Liver (tissue), 9 donors: Measurements from ENCODE around the gene IRGC. TPM values are rescaled to one million over a fixed set of nuclear protein-coding genes. Genes with fewer than 3 reads are reported as not detected.

ENCODE experiments used
- DNase-seq: peaks from one replicate; pipeline ENCODE4 v3.0.0-alpha.2; 2017; ENCODE audit warnings: low spot score
- H3K27ac ChIP-seq, 2 donors: one replicate each; pipeline ENCODE4 v1.7.0; 2013; ENCODE audit warnings: inconsistent platforms in 2 of 2, low read length in 2 of 2, control low read depth in 1 of 2, low read depth in 1 of 2, mild to moderate bottlenecking in 1 of 2
- H3K27me3 ChIP-seq, 4 donors: one replicate each; pipeline versions ENCODE4 v1.6.1 to v1.7.0; 2013; ENCODE audit warnings: low read length in 3 of 4, inconsistent platforms in 1 of 4, mild to moderate bottlenecking in 1 of 4, moderate library complexity in 1 of 4; ENCODE audit not compliant: control insufficient read depth in 4 of 4, insufficient read depth in 4 of 4
- H3K36me3 ChIP-seq, 4 donors: one replicate each; pipeline versions ENCODE4 v1.6.1 to v1.7.0; 2013; ENCODE audit warnings: low read length in 3 of 4, mild to moderate bottlenecking in 3 of 4, low read depth in 1 of 4, moderate library complexity in 1 of 4; ENCODE audit not compliant: control insufficient read depth in 4 of 4, insufficient read depth in 3 of 4
- H3K4me1 ChIP-seq, 4 donors: one replicate each; pipeline versions ENCODE4 v1.6.1 to v1.7.0; 2013; ENCODE audit warnings: low read length in 3 of 4, mild to moderate bottlenecking in 3 of 4, moderate library complexity in 1 of 4; ENCODE audit not compliant: control insufficient read depth in 4 of 4, insufficient read depth in 4 of 4
- H3K4me3 ChIP-seq, 3 donors: one replicate each; pipeline versions ENCODE4 v1.6.1 to v1.7.0; 2013; ENCODE audit warnings: low read length in 3 of 3, control low read depth in 1 of 3, low read depth in 1 of 3, mild to moderate bottlenecking in 1 of 3
- H3K9ac ChIP-seq, 2 donors: one replicate each; pipeline ENCODE4 v1.7.0; 2013; ENCODE audit warnings: low read length in 2 of 2, mild to moderate bottlenecking in 2 of 2, moderate library complexity in 2 of 2, control low read depth in 1 of 2, low read depth in 1 of 2
- H3K9me3 ChIP-seq, 4 donors: one replicate each; pipeline versions ENCODE4 v1.6.1 to v1.7.0; 2013; ENCODE audit warnings: low read length in 3 of 4; ENCODE audit not compliant: control insufficient read depth in 4 of 4
- EGR1 ChIP-seq, 2 donors: IDR thresholded peaks; 2 replicates each; pipeline ENCODE4 v1.6.1; 2016 to 2018; ENCODE audit warnings: antibody characterized with exemption in 2 of 2, low read depth in 2 of 2
- FOXA1 ChIP-seq: IDR thresholded peaks from 2 replicates; pipeline ENCODE4 v1.6.1; 2016; ENCODE audit warnings: antibody characterized with exemption
- FOXA2 ChIP-seq: IDR thresholded peaks from 2 replicates; pipeline ENCODE4 v1.6.1; 2016; ENCODE audit warnings: antibody characterized with exemption
- GABPA ChIP-seq, 2 donors: IDR thresholded peaks in 1 of 2; conservative IDR thresholded peaks in 1 of 2; 2 replicates each; pipeline ENCODE4 v1.6.1; 2016; ENCODE audit warnings: antibody characterized with exemption in 2 of 2, mild to moderate bottlenecking in 1 of 2, moderate library complexity in 1 of 2
- HNF4G ChIP-seq: IDR thresholded peaks from 2 replicates; pipeline ENCODE4 v1.6.1; 2016; ENCODE audit warnings: antibody characterized with exemption
- JUND ChIP-seq, 2 donors: IDR thresholded peaks; 2 replicates each; pipeline ENCODE4 v1.6.1; 2016; ENCODE audit warnings: antibody characterized with exemption in 2 of 2
- NR2F2 ChIP-seq: IDR thresholded peaks from 2 replicates; pipeline ENCODE4 v1.6.1; 2016; ENCODE audit warnings: antibody characterized with exemption
- RAD21 ChIP-seq, 2 donors: IDR thresholded peaks; 2 replicates each; pipeline ENCODE4 v1.6.1; 2016; ENCODE audit warnings: antibody characterized with exemption in 2 of 2, mild to moderate bottlenecking in 2 of 2
- RXRA ChIP-seq, 2 donors: IDR thresholded peaks; 2 replicates each; pipeline ENCODE4 v1.6.1; 2017 to 2018; ENCODE audit warnings: antibody characterized with exemption in 2 of 2, mild to moderate bottlenecking in 1 of 2
- SP1 ChIP-seq: IDR thresholded peaks from 2 replicates; pipeline ENCODE4 v1.6.1; 2018; ENCODE audit warnings: antibody characterized with exemption, mild to moderate bottlenecking
- TAF1 ChIP-seq: conservative IDR thresholded peaks from 2 replicates; pipeline ENCODE4 v1.6.1; 2016; ENCODE audit warnings: antibody characterized with exemption, mild to moderate bottlenecking
- YY1 ChIP-seq: IDR thresholded peaks from 2 replicates; pipeline ENCODE4 v1.6.1; 2016; ENCODE audit warnings: antibody characterized with exemption, mild to moderate bottlenecking
- WGBS: extraction: QIAGEN DNeasy Blood & Tissue Kit; methylation state at CpG from one replicate; pipeline ENCODE4 v1.1.7; 2013; 5-methylcytosine and 5-hydroxymethylcytosine counted together
- polyA plus RNA-seq, 2 donors: library from polyadenylated mRNA; stranded (reverse) in 1 of 2; unstranded in 1 of 2; fragments of 200-250 nt in 1 of 2; fragments of >200 nt in 1 of 2; fragmentation: Nextera tagmentation in 1 of 2; extraction: Ambion mirVana in 1 of 2; gene quantifications; one replicate each; pipeline versions ENCODE4 v1.2.1 to v1.2.3, GENCODE V29; 2013 to 2015
- total RNA-seq, 2 donors: library from RNA; depleted of rRNA; stranded (reverse); fragments of >200 nt; gene quantifications; one replicate each; pipeline ENCODE4 v1.2.3, GENCODE V29; 2014
- TF ChIP-seq, protein P1 (sequence below): IDR thresholded peaks from 2 replicates; pipeline ENCODE4 v1.6.1; 2016; ENCODE audit warnings: antibody characterized with exemption
- TF ChIP-seq, protein P2 (sequence below): IDR thresholded peaks from 2 replicates; pipeline ENCODE4 v1.6.1; 2016; ENCODE audit warnings: antibody characterized with exemption, mild to moderate bottlenecking
- TF ChIP-seq, protein P3 (sequence below): fragments of 150-350 bp; IDR thresholded peaks from 2 replicates; pipeline ENCODE4 v1.5.1; 2017; ENCODE audit warnings: improper control_type of control experiment, low read depth, low read length; ENCODE audit not compliant: missing input control
- TF ChIP-seq, protein P4 (sequence below): IDR thresholded peaks from 2 replicates; pipeline ENCODE4 v1.6.1; 2016; ENCODE audit warnings: antibody characterized with exemption
- TF ChIP-seq, protein P5 (sequence below): IDR thresholded peaks from 2 replicates; pipeline ENCODE4 v1.6.1; 2016; ENCODE audit warnings: antibody characterized with exemption
- donor health status: healthy.
- donor health status: healthy.
- donor health status: healthy.
- donor health status: healthy.
- donor health status: healthy.

IRGC gene
- total and polyA plus RNA-seq, 4 donors, result not detected

DNA sequence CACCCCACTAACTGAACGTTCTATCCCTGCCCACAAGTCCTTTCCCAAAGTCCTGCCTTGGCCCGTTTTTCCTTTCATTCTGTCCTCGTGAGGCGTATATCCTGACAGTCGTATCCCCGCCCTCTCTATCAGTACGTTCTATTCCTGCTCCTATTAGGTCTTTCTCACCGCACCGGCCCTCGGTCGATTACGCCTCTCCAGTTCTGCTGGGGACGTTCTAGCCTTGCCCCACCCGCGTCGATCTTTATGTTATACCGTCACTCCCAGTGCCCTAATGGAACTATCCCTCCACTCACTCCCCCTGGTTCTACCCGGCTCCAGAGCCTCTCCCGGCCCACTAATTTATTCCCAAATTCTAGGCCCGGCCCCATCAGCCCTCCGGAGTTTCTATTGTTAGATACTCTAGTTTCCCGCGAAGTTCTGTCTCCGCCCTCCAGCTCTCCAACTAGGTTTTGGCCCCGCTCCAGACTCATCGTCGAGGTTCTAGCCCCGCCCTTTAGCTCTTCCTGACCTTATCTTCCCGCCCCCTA, 47.9 kb upstream of the IRGC start:
- Histone ChIP-seq H3K27me3 (peaks cover 0 to 9% (median 0%) of the 10 kb centered on the region in 4 donors), H3K4me1 (peaks cover 2 to 15% (median 6%) of the 10 kb centered on the region in 4 donors), H3K27ac (peak overlapping the region; percentile 14 to 28), H3K9ac (no peak overlapping the region), H3K9me3 (no peaks in the 10 kb centered on the region), H3K4me3 (peak overlapping the region in 2 of 3 donors; percentile 18 to 24), H3K36me3 (peaks cover 0 to 3% (median 0%) of the 10 kb centered on the region in 4 donors)
- TF ChIP-seq HNF4G (no peak), EGR1 (IDR thresholded peaks at IDR 0.05; ENCODE audit: low read depth in 2 of 2) (no peak), RAD21 (IDR thresholded peaks at IDR 0.05) (no peak), SP1 (no peak), FOXA1 (no peak), FOXA2 (no peak), YY1 (no peak), JUND (IDR thresholded peaks at IDR 0.05) (no peak), TAF1 (no peak), GABPA (IDR thresholded peaks at IDR 0.05 in 1 of 2, conservative IDR thresholded peaks at IDR 0.05 in 1 of 2) (no peak), NR2F2 (no peak), RXRA (IDR thresholded peaks at IDR 0.05) (no peak)
- TF ChIP-seq, protein P1, sequence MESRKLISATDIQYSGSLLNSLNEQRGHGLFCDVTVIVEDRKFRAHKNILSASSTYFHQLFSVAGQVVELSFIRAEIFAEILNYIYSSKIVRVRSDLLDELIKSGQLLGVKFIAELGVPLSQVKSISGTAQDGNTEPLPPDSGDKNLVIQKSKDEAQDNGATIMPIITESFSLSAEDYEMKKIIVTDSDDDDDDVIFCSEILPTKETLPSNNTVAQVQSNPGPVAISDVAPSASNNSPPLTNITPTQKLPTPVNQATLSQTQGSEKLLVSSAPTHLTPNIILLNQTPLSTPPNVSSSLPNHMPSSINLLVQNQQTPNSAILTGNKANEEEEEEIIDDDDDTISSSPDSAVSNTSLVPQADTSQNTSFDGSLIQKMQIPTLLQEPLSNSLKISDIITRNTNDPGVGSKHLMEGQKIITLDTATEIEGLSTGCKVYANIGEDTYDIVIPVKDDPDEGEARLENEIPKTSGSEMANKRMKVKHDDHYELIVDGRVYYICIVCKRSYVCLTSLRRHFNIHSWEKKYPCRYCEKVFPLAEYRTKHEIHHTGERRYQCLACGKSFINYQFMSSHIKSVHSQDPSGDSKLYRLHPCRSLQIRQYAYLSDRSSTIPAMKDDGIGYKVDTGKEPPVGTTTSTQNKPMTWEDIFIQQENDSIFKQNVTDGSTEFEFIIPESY, result no peak
- TF ChIP-seq, protein P2, sequence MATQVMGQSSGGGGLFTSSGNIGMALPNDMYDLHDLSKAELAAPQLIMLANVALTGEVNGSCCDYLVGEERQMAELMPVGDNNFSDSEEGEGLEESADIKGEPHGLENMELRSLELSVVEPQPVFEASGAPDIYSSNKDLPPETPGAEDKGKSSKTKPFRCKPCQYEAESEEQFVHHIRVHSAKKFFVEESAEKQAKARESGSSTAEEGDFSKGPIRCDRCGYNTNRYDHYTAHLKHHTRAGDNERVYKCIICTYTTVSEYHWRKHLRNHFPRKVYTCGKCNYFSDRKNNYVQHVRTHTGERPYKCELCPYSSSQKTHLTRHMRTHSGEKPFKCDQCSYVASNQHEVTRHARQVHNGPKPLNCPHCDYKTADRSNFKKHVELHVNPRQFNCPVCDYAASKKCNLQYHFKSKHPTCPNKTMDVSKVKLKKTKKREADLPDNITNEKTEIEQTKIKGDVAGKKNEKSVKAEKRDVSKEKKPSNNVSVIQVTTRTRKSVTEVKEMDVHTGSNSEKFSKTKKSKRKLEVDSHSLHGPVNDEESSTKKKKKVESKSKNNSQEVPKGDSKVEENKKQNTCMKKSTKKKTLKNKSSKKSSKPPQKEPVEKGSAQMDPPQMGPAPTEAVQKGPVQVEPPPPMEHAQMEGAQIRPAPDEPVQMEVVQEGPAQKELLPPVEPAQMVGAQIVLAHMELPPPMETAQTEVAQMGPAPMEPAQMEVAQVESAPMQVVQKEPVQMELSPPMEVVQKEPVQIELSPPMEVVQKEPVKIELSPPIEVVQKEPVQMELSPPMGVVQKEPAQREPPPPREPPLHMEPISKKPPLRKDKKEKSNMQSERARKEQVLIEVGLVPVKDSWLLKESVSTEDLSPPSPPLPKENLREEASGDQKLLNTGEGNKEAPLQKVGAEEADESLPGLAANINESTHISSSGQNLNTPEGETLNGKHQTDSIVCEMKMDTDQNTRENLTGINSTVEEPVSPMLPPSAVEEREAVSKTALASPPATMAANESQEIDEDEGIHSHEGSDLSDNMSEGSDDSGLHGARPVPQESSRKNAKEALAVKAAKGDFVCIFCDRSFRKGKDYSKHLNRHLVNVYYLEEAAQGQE, result no peak
- TF ChIP-seq, protein P3, sequence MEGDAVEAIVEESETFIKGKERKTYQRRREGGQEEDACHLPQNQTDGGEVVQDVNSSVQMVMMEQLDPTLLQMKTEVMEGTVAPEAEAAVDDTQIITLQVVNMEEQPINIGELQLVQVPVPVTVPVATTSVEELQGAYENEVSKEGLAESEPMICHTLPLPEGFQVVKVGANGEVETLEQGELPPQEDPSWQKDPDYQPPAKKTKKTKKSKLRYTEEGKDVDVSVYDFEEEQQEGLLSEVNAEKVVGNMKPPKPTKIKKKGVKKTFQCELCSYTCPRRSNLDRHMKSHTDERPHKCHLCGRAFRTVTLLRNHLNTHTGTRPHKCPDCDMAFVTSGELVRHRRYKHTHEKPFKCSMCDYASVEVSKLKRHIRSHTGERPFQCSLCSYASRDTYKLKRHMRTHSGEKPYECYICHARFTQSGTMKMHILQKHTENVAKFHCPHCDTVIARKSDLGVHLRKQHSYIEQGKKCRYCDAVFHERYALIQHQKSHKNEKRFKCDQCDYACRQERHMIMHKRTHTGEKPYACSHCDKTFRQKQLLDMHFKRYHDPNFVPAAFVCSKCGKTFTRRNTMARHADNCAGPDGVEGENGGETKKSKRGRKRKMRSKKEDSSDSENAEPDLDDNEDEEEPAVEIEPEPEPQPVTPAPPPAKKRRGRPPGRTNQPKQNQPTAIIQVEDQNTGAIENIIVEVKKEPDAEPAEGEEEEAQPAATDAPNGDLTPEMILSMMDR, result no peak
- TF ChIP-seq, protein P4, sequence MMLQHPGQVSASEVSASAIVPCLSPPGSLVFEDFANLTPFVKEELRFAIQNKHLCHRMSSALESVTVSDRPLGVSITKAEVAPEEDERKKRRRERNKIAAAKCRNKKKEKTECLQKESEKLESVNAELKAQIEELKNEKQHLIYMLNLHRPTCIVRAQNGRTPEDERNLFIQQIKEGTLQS, result no peak
- TF ChIP-seq, protein P5, sequence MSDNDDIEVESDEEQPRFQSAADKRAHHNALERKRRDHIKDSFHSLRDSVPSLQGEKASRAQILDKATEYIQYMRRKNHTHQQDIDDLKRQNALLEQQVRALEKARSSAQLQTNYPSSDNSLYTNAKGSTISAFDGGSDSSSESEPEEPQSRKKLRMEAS, result no peak
- DNase-seq, result no peak
- 15% methylated on average over 29 of the region's 29 CpGs for WGBS
